IMR-90 (cell line): ENCODE measurements around the gene GFM1. TPM values are rescaled to one million over a fixed set of nuclear protein-coding genes. Genes with fewer than 3 reads are reported as not detected.

ENCODE experiments used
- ATAC-seq: fragments of 200-7000 bp; cut with Tn5 transposase; 2 replicates; pipeline ENCODE4 v1.9.1; 2020; ENCODE audit warnings: low read depth, mild to moderate bottlenecking, moderate library complexity
- BruUV-seq: library from RNA; stranded (reverse); fragments of 400-500 nt; replicated peaks from 2 replicates; lab custom pipeline; 2021; lab: Mats Ljungman, UMichigan
- CTCF ChIA-PET: fragments of 300-600 bp; formaldehyde crosslinking; extraction: SDS; loops from one replicate; lab custom pipeline; 2021; ENCODE audit warnings: antibody characterized with exemption; lab: Yijun Ruan, JAX
- POLR2A ChIA-PET: fragments of 300-600 bp; sonication (Branson Sonifier 250); formaldehyde crosslinking; loops from one replicate; lab custom pipeline; 2022; ENCODE audit warnings: antibody characterized with exemption; ENCODE audit not compliant: unreplicated experiment; lab: Charles Lee
- DNase-seq: peaks from one replicate; pipeline ENCODE4 v3.0.0; 2013
- H2AFZ ChIP-seq: replicated peaks from 2 replicates; pipeline ENCODE3; 2013; ENCODE audit warnings: low read length, mild to moderate bottlenecking; ENCODE audit not compliant: poor library complexity
- H2AK5ac ChIP-seq: 2 replicates; pipeline ENCODE4 v1.6.1; 2013; ENCODE audit warnings: low read depth, low read length, inconsistent platforms
- H2AK9ac ChIP-seq: replicated peaks from 2 replicates; pipeline ENCODE3; 2013; ENCODE audit warnings: mild to moderate bottlenecking, low read depth, low read length, moderate library complexity; ENCODE audit not compliant: poor library complexity
- H2BK120ac ChIP-seq: 2 replicates; pipeline ENCODE4 v1.6.1; 2013; ENCODE audit warnings: low read depth, low read length, inconsistent platforms
- H2BK15ac ChIP-seq: 3 replicates; pipeline ENCODE4 v1.6.1; 2013; ENCODE audit warnings: low read depth, low read length, inconsistent platforms
- H2BK20ac ChIP-seq: 2 replicates; pipeline ENCODE4 v1.6.1; 2013; ENCODE audit warnings: low read depth, mild to moderate bottlenecking, inconsistent platforms, low read length, moderate library complexity
- H2BK5ac ChIP-seq: 2 replicates; pipeline ENCODE4 v1.6.1; 2013; ENCODE audit warnings: mild to moderate bottlenecking, low read depth, low read length, inconsistent platforms; ENCODE audit not compliant: poor library complexity, severe bottlenecking
- H3K14ac ChIP-seq: replicated peaks from 2 replicates; pipeline ENCODE4 v1.6.1; 2013; ENCODE audit warnings: low read depth, low read length, inconsistent platforms
- H3K18ac ChIP-seq: 2 replicates; pipeline ENCODE4 v1.6.1; 2013; ENCODE audit warnings: low read depth, low read length, control low read depth
- H3K23ac ChIP-seq: 2 replicates; pipeline ENCODE4 v1.6.1; 2013; ENCODE audit warnings: low read depth, low read length, inconsistent platforms
- H3K27ac ChIP-seq: 2 replicates; pipeline ENCODE4 v1.5.1; 2013; ENCODE audit warnings: mild to moderate bottlenecking, control low read depth, low read length; ENCODE audit not compliant: insufficient read depth
- H3K27me3 ChIP-seq: 2 replicates; pipeline ENCODE4 v1.6.1; 2013; ENCODE audit warnings: low read length; ENCODE audit not compliant: control insufficient read depth, insufficient read depth
- H3K36me3 ChIP-seq: 2 replicates; pipeline ENCODE4 v1.6.1; 2013; ENCODE audit warnings: low read length, mixed read lengths; ENCODE audit not compliant: control insufficient read depth, insufficient read depth
- H3K4ac ChIP-seq: 2 replicates; pipeline ENCODE4 v1.6.1; 2013; ENCODE audit warnings: low read depth, low read length, inconsistent platforms
- H3K4me1 ChIP-seq: 2 replicates; pipeline ENCODE4 v1.6.1; 2013; ENCODE audit warnings: low read length, mixed read lengths; ENCODE audit not compliant: control insufficient read depth, insufficient read depth
- H3K4me2 ChIP-seq: 2 replicates; pipeline ENCODE4 v1.6.1; 2013; ENCODE audit warnings: low read depth, mild to moderate bottlenecking, control low read depth, low read length, moderate library complexity
- H3K4me3 ChIP-seq: 2 replicates; pipeline ENCODE4 v1.5.1; 2013; ENCODE audit warnings: low read depth, mild to moderate bottlenecking, control low read depth, low read length, moderate library complexity; ENCODE audit not compliant: insufficient read depth
- H3K56ac ChIP-seq: 2 replicates; pipeline ENCODE4 v1.6.1; 2013; ENCODE audit warnings: low read length, inconsistent platforms; ENCODE audit not compliant: insufficient read depth; ENCODE audit errors: extremely low read depth
- H3K79me1 ChIP-seq, 2 experiments: 2 replicates each; pipeline ENCODE4 v1.6.1; 2013; ENCODE audit warnings: low read length in 2 of 2, inconsistent platforms in 1 of 2, low read depth in 1 of 2
- H3K9ac ChIP-seq: 2 replicates; pipeline ENCODE4 v1.6.1; 2013; ENCODE audit warnings: low read depth, low read length, control low read depth
- H3K9me1 ChIP-seq: 2 replicates; pipeline ENCODE4 v1.6.1; 2013; ENCODE audit warnings: low read length, inconsistent platforms; ENCODE audit not compliant: insufficient read depth
- H3K9me3 ChIP-seq: 2 replicates; pipeline ENCODE4 v1.6.1; 2013; ENCODE audit warnings: low read length; ENCODE audit not compliant: control insufficient read depth, insufficient read depth
- H4K20me1 ChIP-seq: 2 replicates; pipeline ENCODE4 v1.6.1; 2013; ENCODE audit warnings: low read length, inconsistent platforms; ENCODE audit not compliant: insufficient read depth
- H4K5ac ChIP-seq: 2 replicates; pipeline ENCODE4 v1.6.1; 2013; ENCODE audit warnings: mild to moderate bottlenecking, low read depth, low read length, control low read depth
- H4K8ac ChIP-seq, 2 experiments: 2 replicates each; pipeline ENCODE4 v1.6.1; 2013; ENCODE audit warnings: low read depth in 2 of 2, low read length in 2 of 2, control low read depth in 1 of 2, inconsistent platforms in 1 of 2
- H4K91ac ChIP-seq: 2 replicates; pipeline ENCODE4 v1.6.1; 2013; ENCODE audit warnings: low read depth, low read length, inconsistent platforms; ENCODE audit not compliant: insufficient read depth
- BHLHE40 ChIP-seq: fragments of 150-350 bp; IDR thresholded peaks from 2 replicates; pipeline ENCODE4 v1.6.1; 2016; ENCODE audit warnings: mild to moderate bottlenecking, low read depth, low read length
- CEBPB ChIP-seq: IDR thresholded peaks from 2 replicates; pipeline ENCODE4 v1.6.1; 2012; ENCODE audit warnings: low read depth, low read length, improper control_type of control experiment
- CHD1 ChIP-seq: IDR thresholded peaks from 2 replicates; pipeline ENCODE4 v1.6.1; 2012; ENCODE audit warnings: low read depth, low read length, improper control_type of control experiment
- NFE2L2 ChIP-seq: fragments of 150-350 bp; IDR thresholded peaks from 2 replicates; pipeline ENCODE4 v1.6.1; 2016; ENCODE audit warnings: low read depth, mild to moderate bottlenecking, low read length
- RAD21 ChIP-seq: IDR thresholded peaks from 2 replicates; pipeline ENCODE4 v1.6.1; 2012; ENCODE audit warnings: low read length, improper control_type of control experiment
- RCOR1 ChIP-seq: IDR thresholded peaks from 2 replicates; pipeline ENCODE4 v1.6.1; 2012; ENCODE audit warnings: mild to moderate bottlenecking, low read length, improper control_type of control experiment; ENCODE audit not compliant: insufficient replicate concordance
- SMC3 ChIP-seq: fragments of 150-350 bp; IDR thresholded peaks from 2 replicates; pipeline ENCODE4 v1.6.1; 2016; ENCODE audit warnings: low read depth, mild to moderate bottlenecking, antibody characterized with exemption, low read length, moderate library complexity
- WGBS, 2 experiments: methylation state at CpG; one replicate each; pipeline versions ENCODE4 v1.1.5 to v1.1.7; 2013; ENCODE audit warnings: missing lambda C conversion rate in 2 of 2; ENCODE audit not compliant: insufficient read length in 1 of 2; ENCODE audit errors: extremely low coverage in 2 of 2; 5-methylcytosine and 5-hydroxymethylcytosine counted together
- dilution Hi-C: fragments of 300-500 bp; cut with HindIII; formaldehyde crosslinking; loops from one replicate; pipeline ENCODE4 v1.14.3; 2018; ENCODE audit warnings: low sequenced_read_pairs; ENCODE audit not compliant: unreplicated experiment
- in situ Hi-C: fragments of 300-500 bp; cut with MboI; formaldehyde crosslinking; loops from 3 replicates; pipeline ENCODE4 v1.14.3; 2019; ENCODE audit warnings: low sequenced_read_pairs, inconsistent platforms, mixed read lengths
- intact Hi-C: fragments of 100-400 bp; cut with micrococcal nuclease; formaldehyde crosslinking; loops from 2 replicates; pipeline ENCODE4 v1.10.0; 2022
- polyA plus RNA-seq, 3 experiments: library from polyadenylated mRNA; depleted of rRNA; stranded (reverse); fragments of >200 nt; gene quantifications; 2 replicates each; pipeline ENCODE4 v1.2.3, GENCODE V29; 2012; ENCODE audit warnings: low replicate concordance in 1 of 3
- total RNA-seq: library from RNA; depleted of rRNA; stranded (reverse); fragments of >200 nt; gene quantifications from 2 replicates; pipeline ENCODE4 v1.2.3, GENCODE V29; 2012

The GFM1 gene
- total and polyA plus RNA-seq, 2 of the 4 experiments (the other 2 are of a cell fraction), result 12.4 to 36.0 TPM

DNA sequence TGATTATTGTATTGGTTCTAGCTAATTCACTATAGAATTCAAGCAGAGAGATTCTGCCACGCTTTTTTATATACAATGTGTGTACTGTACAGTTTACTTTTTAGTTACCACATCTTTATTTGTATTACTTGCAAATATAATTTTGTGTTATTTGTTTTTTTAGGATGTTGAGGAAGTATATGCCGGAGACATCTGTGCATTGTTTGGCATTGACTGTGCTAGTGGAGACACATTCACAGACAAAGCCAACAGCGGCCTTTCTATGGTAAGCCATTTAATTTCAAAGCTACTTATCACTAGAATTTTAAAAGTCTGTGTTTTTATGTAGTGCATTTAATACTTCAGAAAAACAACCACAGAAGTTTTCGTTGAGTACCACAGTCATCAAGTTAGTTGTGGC, 16.4 kb downstream of the GFM1 start:
- H2BK5ac ChIP-seq, result no peak overlapping the region
- ChIA-PET POLR2A (no interaction called here), CTCF (interaction anchor here (0.6 to 3.8 kb wide), 6 partner anchors 12 to 133 kb away, joined by 3 to 69 read pairs (median 7); partner anchors contain the start of genes GFM1 and LXN)
- H2BK120ac ChIP-seq, result no peak overlapping the region
- H4K8ac ChIP-seq, result no peak overlapping the region
- no peak overlapping the region for H3K18ac ChIP-seq
- no peaks in the 10 kb centered on the region for H3K27me3 ChIP-seq
- no peak overlapping the region for H2AK9ac ChIP-seq
- no peak overlapping the region for H2AK5ac ChIP-seq
- no peak overlapping the region for H3K56ac ChIP-seq
- no peak overlapping the region for H3K27ac ChIP-seq
- intact Hi-C loops, result loop anchor here (10.0 kb wide), 1 partner anchor 594 kb away; no protein-coding TSS in a partner anchor
- H3K9me1 ChIP-seq, result no peaks in the 10 kb centered on the region
- H4K91ac ChIP-seq, result no peak overlapping the region
- H3K4me1 ChIP-seq, result no peaks in the 10 kb centered on the region
- H2BK20ac ChIP-seq, result no peak overlapping the region
- no peak overlapping the region for H3K4me2 ChIP-seq
- H3K23ac ChIP-seq, result no peak overlapping the region
- H3K9ac ChIP-seq, result no peak overlapping the region
- TF ChIP-seq RAD21 (no peak), BHLHE40 (no peak), CEBPB (no peak), SMC3 (no peak), NFE2L2 (no peak), CHD1 (no peak), RCOR1 (no peak)
- H3K9me3 ChIP-seq, result no peaks in the 10 kb centered on the region
- no CpG with 5 or more reads among the region's 4 CpGs for WGBS, 2 experiments
- peaks cover 6 to 8% of the 10 kb centered on the region in 2 experiments; a peak in 1 of 4 replicates for H3K79me1 ChIP-seq
- no peak; the same call in 1 of the 2 replicates for ATAC-seq
- H3K4ac ChIP-seq, result no peak overlapping the region
- BruUV-seq, result no TSS peak
- no peak overlapping the region for H3K14ac ChIP-seq
- peaks cover 26% of the 10 kb centered on the region for H3K36me3 ChIP-seq
- peak; percentile 24 for DNase-seq
- no peak overlapping the region for H3K4me3 ChIP-seq
- in situ Hi-C loops, result loop anchor here (5.0 kb wide), 2 partner anchors 62 to 132 kb away; no protein-coding TSS in a partner anchor
- H4K20me1 ChIP-seq, result no peaks in the 10 kb centered on the region
- H4K5ac ChIP-seq, result no peak overlapping the region
- H2AFZ ChIP-seq, result no peak overlapping the region
- no peak overlapping the region for H2BK15ac ChIP-seq
- dilution Hi-C loops, result no loop called here
